DMS114 treated with DMSO at 0.1 percent for 48 hours (cell line): Measurements from ENCODE around the gene TOMM7.
"Not testable (repeated sequence)": the region's sequence is repeated elsewhere in the genome, so short reads cannot be mapped to it uniquely, and the experiment has no call there.

Experiments used
- DNase-seq: peaks from one replicate; lab custom pipeline; 2025; ENCODE audit not compliant: unreplicated experiment; lab: John Stamatoyannopoulos, UW

Gene TOMM7

DNA sequence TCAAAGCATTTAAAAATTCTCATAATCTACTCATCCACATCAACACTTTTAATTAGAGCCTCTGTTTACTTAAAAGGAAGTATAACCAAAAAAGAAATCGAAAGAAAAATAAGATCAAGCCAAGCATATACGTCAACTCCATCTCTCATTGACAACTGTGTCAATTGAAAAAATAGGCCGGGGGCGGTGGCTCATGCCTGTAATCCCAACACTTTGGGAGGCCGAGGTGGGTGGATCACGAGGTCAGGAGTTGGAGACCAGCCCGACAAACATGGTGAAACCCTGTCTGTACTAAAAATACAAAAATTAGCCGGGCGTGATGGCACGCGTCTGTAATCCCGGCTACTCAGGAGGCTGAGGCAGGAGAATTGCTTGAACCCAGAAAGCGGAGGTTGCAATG is 32.0 kb downstream of the TOMM7 start:
- DNase-seq = not testable (repeated sequence)

GRCh38 chr7:22787951-22788350 is 34.7 kb downstream of the TOMM7 start:
- no peak for DNase-seq

DNA sequence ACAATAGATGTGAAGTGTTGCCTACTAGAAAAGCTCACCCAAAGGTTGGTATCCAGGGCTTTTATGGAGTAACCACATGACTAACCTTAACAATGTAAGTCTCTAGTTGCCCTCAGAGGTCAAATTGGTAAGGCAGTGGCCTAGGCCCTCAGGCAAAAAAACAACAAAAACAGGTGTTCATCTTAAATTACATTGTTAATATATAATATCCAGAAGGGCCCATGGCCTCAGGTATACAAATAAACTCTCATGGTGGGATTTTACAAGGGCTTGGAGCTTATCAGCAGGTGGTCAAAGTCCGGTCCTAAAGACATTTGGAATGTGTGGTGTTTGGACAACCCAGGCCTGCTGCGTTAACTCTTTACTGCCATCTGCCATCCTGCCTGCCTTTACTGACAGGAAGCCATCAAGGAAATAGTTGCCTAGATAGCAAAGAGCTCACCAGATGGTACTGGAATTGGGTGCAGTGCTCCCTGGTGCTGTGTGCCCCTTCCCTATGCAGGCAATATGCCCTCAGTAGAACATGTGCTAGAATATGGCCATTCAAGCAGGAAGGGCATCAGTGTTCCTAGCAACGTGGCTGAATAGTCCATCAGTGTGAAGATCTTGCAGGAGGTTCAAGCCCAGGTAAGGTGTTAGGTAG is 36.2 kb downstream of the TOMM7 start:
- DNase-seq = no peak

GRCh38 chr7:22784346-22784745 is 38.3 kb downstream of the TOMM7 start:
- DNase-seq = no peak

- DNase-seq = no peak
These were observed 39.2 kb downstream of the TOMM7 start for GRCh38 chr7:22783421-22783820.

GRCh38 chr7:22782616-22783232 is 39.9 kb downstream of the TOMM7 start:
- peak; percentile 15 for DNase-seq

DNA sequence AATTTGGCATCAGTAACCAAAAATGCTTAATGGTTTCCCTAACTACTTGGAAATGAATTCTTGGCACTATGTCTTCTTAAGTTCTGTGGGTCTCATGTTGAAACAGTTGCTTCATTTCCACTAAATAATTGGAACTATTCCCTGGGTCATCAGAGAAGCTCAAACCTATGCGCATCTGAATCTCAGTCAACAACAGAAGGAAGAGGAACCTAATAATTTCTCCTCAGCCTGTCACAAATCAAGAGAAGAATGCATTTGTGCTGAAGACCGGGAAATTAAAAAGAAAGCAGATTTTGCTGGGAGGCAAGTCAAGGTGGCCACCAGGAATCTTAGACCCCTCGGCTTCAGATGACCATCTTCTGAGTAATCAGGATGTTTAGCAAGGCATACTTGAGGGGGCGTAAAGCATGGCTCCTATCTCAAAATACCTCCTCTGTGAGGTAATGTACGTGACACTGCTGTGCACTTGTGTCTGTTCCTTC is 41.4 kb downstream of the TOMM7 start:
- no peak for DNase-seq

- not testable (repeated sequence) for DNase-seq
These were observed 42.8 kb downstream of the TOMM7 start for GRCh38 chr7:22779730-22780323.

- no peak for DNase-seq
These were observed 45.7 kb downstream of the TOMM7 start for GRCh38 chr7:22776964-22777363.

- DNase-seq = no peak
These were observed 49.8 kb downstream of the TOMM7 start for GRCh38 chr7:22772885-22773284.

DNA sequence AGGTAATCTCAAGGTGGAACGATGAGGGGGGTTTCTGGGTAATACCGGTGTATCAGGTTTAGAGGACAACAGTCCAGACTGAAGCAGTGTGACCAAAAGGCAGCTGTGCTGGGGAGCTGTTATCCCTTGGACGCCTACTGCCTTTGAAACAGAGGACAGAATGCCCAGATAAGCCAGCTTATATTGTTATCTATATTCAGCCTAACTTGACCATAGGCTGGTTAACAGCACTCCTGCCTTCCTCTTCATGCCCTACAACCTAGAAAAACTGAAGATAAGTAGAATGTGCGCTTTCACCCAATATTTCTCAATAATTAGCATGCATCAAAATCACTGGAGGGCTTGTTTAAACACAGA is 50.8 kb downstream of the TOMM7 start:
- no peak for DNase-seq

GRCh38 chr7:22771194-22771871 is 51.3 kb downstream of the TOMM7 start:
- DNase-seq = no peak

DNA sequence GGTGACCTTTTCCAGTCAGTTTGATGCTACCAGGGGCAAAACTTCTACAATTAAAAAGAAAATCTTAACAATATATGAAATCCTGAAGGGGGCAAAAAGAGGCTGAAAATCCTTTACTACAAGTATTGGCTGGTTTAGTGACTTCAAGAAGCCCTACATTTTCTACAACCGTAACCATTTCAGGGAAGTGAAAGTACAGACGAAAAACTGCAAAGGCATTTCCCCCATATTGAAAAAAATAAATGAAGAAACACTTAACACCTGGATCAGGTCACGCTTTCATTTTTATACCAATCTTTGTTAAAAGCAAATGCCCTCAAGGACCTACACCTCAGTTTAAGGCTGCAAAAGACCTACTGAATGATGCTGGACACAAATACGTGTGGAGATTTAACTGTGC is 57.0 kb downstream of the TOMM7 start:
- no peak for DNase-seq
